Measurements from ENCODE around the gene HSDL2. TPM values are rescaled to one million over a fixed set of nuclear protein-coding genes. Genes with fewer than 3 reads are reported as not detected.

The HSDL2 gene
- total RNA-seq, 1 donor from 2014 or later: 21.1 TPM

DNA sequence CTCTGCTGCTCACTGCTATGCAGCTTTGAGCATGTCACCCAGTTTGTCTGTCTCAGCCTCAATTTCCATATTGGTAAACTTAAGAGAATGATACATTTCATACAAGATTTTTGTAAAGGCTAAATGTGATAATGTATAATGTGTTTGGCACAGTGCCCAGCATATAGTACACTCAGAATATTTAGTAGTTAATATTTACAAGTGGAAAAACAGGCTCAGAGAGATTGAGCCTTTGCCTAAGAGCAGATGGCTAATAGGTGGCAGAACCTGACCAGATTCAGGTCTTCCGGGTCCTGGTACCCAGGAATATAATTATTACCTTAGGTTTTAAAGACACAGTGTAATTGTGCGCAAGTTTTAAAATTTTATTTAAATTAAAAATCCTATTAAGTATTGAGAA is 59.9 kb downstream of the HSDL2 start:
- no peaks in the 10 kb centered on the region for H3K27me3 Mint-ChIP-seq (ENCODE audit: low read depth, unreplicated experiment)
- H3K27ac Mint-ChIP-seq (ENCODE audit: unreplicated experiment): no peak overlapping the region
- no peak for TF ChIP-seq EZH2 (IDR thresholded peaks at IDR 0.05; ENCODE audit: insufficient read depth, low read length)
- TF ChIP-seq, protein P1, sequence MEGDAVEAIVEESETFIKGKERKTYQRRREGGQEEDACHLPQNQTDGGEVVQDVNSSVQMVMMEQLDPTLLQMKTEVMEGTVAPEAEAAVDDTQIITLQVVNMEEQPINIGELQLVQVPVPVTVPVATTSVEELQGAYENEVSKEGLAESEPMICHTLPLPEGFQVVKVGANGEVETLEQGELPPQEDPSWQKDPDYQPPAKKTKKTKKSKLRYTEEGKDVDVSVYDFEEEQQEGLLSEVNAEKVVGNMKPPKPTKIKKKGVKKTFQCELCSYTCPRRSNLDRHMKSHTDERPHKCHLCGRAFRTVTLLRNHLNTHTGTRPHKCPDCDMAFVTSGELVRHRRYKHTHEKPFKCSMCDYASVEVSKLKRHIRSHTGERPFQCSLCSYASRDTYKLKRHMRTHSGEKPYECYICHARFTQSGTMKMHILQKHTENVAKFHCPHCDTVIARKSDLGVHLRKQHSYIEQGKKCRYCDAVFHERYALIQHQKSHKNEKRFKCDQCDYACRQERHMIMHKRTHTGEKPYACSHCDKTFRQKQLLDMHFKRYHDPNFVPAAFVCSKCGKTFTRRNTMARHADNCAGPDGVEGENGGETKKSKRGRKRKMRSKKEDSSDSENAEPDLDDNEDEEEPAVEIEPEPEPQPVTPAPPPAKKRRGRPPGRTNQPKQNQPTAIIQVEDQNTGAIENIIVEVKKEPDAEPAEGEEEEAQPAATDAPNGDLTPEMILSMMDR (IDR thresholded peaks at IDR 0.05; ENCODE audit: insufficient read depth, low read depth, low read length): no peak
- H3K4me3 Mint-ChIP-seq (ENCODE audit: unreplicated experiment): no peak overlapping the region
- no peaks in the 10 kb centered on the region for H3K36me3 Mint-ChIP-seq (ENCODE audit: low read depth, unreplicated experiment)
- Histone ChIP-seq H3K4me1 (ENCODE audit: insufficient read depth, low read length) (no peaks in the 10 kb centered on the region), H3K9me3 (ENCODE audit: insufficient read depth, low read depth, low read length) (no peaks in the 10 kb centered on the region), H3K27ac (ENCODE audit: low read depth, low read length) (no peak overlapping the region), H3K79me2 (ENCODE audit: insufficient read depth, low read length) (no peaks in the 10 kb centered on the region), H3K36me3 (ENCODE audit: insufficient read depth, low read length) (peaks cover 3% of the 10 kb centered on the region), H2AFZ (ENCODE audit: low read depth, low read length) (no peak overlapping the region), H3K4me2 (ENCODE audit: low read length) (no peak overlapping the region), H3K27me3 (ENCODE audit: insufficient read depth, low read length) (no peaks in the 10 kb centered on the region), H3K9ac (ENCODE audit: low read length) (no peak overlapping the region), H4K20me1 (ENCODE audit: insufficient read depth, low read length) (no peaks in the 10 kb centered on the region), H3K4me3 (ENCODE audit: insufficient read depth, low read depth, low read length) (no peak overlapping the region)
- no peaks in the 10 kb centered on the region for H3K4me1 Mint-ChIP-seq (ENCODE audit: low read depth, unreplicated experiment)
- H3K9me3 Mint-ChIP-seq (ENCODE audit: unreplicated experiment): no peaks in the 10 kb centered on the region
- FAIRE-seq: no peak
- DNase-seq (ENCODE audit: low read depth): no peak

DNA sequence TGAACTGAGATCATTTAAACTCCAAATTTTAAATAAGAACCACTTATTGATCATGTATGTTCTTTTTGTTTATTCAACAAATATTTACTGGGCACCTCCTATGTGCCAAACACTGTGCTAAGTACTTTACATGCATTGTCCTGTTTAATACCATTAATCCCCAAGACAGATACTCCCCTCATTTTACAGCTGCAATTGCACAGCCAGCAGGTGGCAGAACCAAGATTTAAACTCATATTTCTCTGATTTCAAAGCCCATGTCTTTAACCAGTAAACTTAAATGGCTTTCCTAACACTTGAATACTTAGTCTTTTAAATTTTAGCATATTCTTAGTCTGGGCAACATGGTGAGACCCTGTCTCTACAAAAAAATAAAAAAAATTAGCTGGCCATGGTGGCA is 63.3 kb downstream of the HSDL2 start:
- Histone ChIP-seq H3K9ac (ENCODE audit: low read length) (no peak overlapping the region), H3K27ac (ENCODE audit: low read depth, low read length) (no peak overlapping the region), H3K4me3 (ENCODE audit: insufficient read depth, low read depth, low read length) (no peak overlapping the region), H3K9me3 (ENCODE audit: insufficient read depth, low read depth, low read length) (no peaks in the 10 kb centered on the region), H4K20me1 (ENCODE audit: insufficient read depth, low read length) (no peaks in the 10 kb centered on the region), H2AFZ (ENCODE audit: low read depth, low read length) (no peak overlapping the region), H3K79me2 (ENCODE audit: insufficient read depth, low read length) (no peaks in the 10 kb centered on the region), H3K27me3 (ENCODE audit: insufficient read depth, low read length) (no peaks in the 10 kb centered on the region), H3K4me2 (ENCODE audit: low read length) (no peak overlapping the region), H3K36me3 (ENCODE audit: insufficient read depth, low read length) (peaks cover 3% of the 10 kb centered on the region), H3K4me1 (ENCODE audit: insufficient read depth, low read length) (no peaks in the 10 kb centered on the region)
- TF ChIP-seq, protein P1 (IDR thresholded peaks at IDR 0.05; ENCODE audit: insufficient read depth, low read depth, low read length): peak; percentile 54
- no peak for TF ChIP-seq EZH2 (IDR thresholded peaks at IDR 0.05; ENCODE audit: insufficient read depth, low read length)
- FAIRE-seq (peak; percentile 59), DNase-seq (ENCODE audit: low read depth) (no peak)
- H3K4me3 Mint-ChIP-seq (ENCODE audit: unreplicated experiment): no peak overlapping the region
- H3K27me3 Mint-ChIP-seq (ENCODE audit: low read depth, unreplicated experiment): no peaks in the 10 kb centered on the region
- H3K9me3 Mint-ChIP-seq (ENCODE audit: unreplicated experiment): no peaks in the 10 kb centered on the region
- no peaks in the 10 kb centered on the region for H3K4me1 Mint-ChIP-seq (ENCODE audit: low read depth, unreplicated experiment)
- H3K27ac Mint-ChIP-seq (ENCODE audit: unreplicated experiment): no peak overlapping the region
- H3K36me3 Mint-ChIP-seq (ENCODE audit: low read depth, unreplicated experiment): peaks cover 2% of the 10 kb centered on the region

DNA sequence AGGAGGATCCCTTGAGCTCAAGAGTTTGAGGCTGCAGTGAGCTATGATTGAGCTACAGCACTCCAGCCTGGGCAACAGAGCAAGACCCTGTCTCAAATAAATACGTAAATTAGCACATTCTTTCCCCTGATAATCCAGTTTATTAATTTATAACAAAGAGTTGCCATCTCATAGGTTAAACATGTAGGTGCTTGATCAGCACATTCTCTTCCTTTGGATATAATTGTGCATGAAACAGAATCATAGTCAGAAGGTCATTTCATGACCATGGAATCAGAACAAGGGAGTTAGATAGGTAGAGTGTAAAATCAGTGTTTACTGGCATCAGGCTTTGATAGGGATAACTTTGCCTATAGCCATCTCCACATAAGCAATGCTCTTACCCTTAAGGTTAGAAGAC is 63.7 kb downstream of the HSDL2 start:
- H3K36me3 Mint-ChIP-seq (ENCODE audit: low read depth, unreplicated experiment): peaks cover 2% of the 10 kb centered on the region
- H3K4me3 Mint-ChIP-seq (ENCODE audit: unreplicated experiment): no peak overlapping the region
- Histone ChIP-seq H3K9me3 (ENCODE audit: insufficient read depth, low read depth, low read length) (no peaks in the 10 kb centered on the region), H3K27ac (ENCODE audit: low read depth, low read length) (no peak overlapping the region), H3K79me2 (ENCODE audit: insufficient read depth, low read length) (no peaks in the 10 kb centered on the region), H3K9ac (ENCODE audit: low read length) (no peak overlapping the region), H3K4me3 (ENCODE audit: insufficient read depth, low read depth, low read length) (no peak overlapping the region), H3K27me3 (ENCODE audit: insufficient read depth, low read length) (no peaks in the 10 kb centered on the region), H4K20me1 (ENCODE audit: insufficient read depth, low read length) (no peaks in the 10 kb centered on the region), H3K4me2 (ENCODE audit: low read length) (no peak overlapping the region), H3K36me3 (ENCODE audit: insufficient read depth, low read length) (peaks cover 3% of the 10 kb centered on the region), H3K4me1 (ENCODE audit: insufficient read depth, low read length) (no peaks in the 10 kb centered on the region), H2AFZ (ENCODE audit: low read depth, low read length) (no peak overlapping the region)
- no peak for FAIRE-seq
- TF ChIP-seq EZH2 (IDR thresholded peaks at IDR 0.05; ENCODE audit: insufficient read depth, low read length): no peak
- TF ChIP-seq, protein P1 (IDR thresholded peaks at IDR 0.05; ENCODE audit: insufficient read depth, low read depth, low read length): no peak
- no peaks in the 10 kb centered on the region for H3K9me3 Mint-ChIP-seq (ENCODE audit: unreplicated experiment)
- H3K27ac Mint-ChIP-seq (ENCODE audit: unreplicated experiment): no peak overlapping the region
- no peaks in the 10 kb centered on the region for H3K27me3 Mint-ChIP-seq (ENCODE audit: low read depth, unreplicated experiment)
- no peak for DNase-seq (ENCODE audit: low read depth)
- no peaks in the 10 kb centered on the region for H3K4me1 Mint-ChIP-seq (ENCODE audit: low read depth, unreplicated experiment)
